IMR-90 (cell line): ENCODE results near the gene TINCR. TPM values are rescaled to one million over a fixed set of nuclear protein-coding genes. Genes with fewer than 3 reads are reported as not detected.

Experiments
- ATAC-seq: fragments of 200-7000 bp; cut with Tn5 transposase; 2 replicates; pipeline ENCODE4 v1.9.1; 2020; ENCODE audit warnings: low read depth, mild to moderate bottlenecking, moderate library complexity
- BruUV-seq: library from RNA; stranded (reverse); fragments of 400-500 nt; replicated peaks from 2 replicates; lab custom pipeline; 2021; lab: Mats Ljungman, UMichigan
- CTCF ChIA-PET: fragments of 300-600 bp; formaldehyde crosslinking; extraction: SDS; loops from one replicate; lab custom pipeline; 2021; ENCODE audit warnings: antibody characterized with exemption; lab: Yijun Ruan, JAX
- POLR2A ChIA-PET: fragments of 300-600 bp; sonication (Branson Sonifier 250); formaldehyde crosslinking; loops from one replicate; lab custom pipeline; 2022; ENCODE audit warnings: antibody characterized with exemption; ENCODE audit not compliant: unreplicated experiment; lab: Charles Lee
- DNase-seq: peaks from one replicate; pipeline ENCODE4 v3.0.0; 2013
- H2AFZ ChIP-seq: replicated peaks from 2 replicates; pipeline ENCODE3; 2013; ENCODE audit warnings: low read length, mild to moderate bottlenecking; ENCODE audit not compliant: poor library complexity
- H2AK5ac ChIP-seq: 2 replicates; pipeline ENCODE4 v1.6.1; 2013; ENCODE audit warnings: low read depth, low read length, inconsistent platforms
- H2AK9ac ChIP-seq: replicated peaks from 2 replicates; pipeline ENCODE3; 2013; ENCODE audit warnings: mild to moderate bottlenecking, low read depth, low read length, moderate library complexity; ENCODE audit not compliant: poor library complexity
- H2BK120ac ChIP-seq: 2 replicates; pipeline ENCODE4 v1.6.1; 2013; ENCODE audit warnings: low read depth, low read length, inconsistent platforms
- H2BK15ac ChIP-seq: 3 replicates; pipeline ENCODE4 v1.6.1; 2013; ENCODE audit warnings: low read depth, low read length, inconsistent platforms
- H2BK20ac ChIP-seq: 2 replicates; pipeline ENCODE4 v1.6.1; 2013; ENCODE audit warnings: low read depth, mild to moderate bottlenecking, inconsistent platforms, low read length, moderate library complexity
- H2BK5ac ChIP-seq: 2 replicates; pipeline ENCODE4 v1.6.1; 2013; ENCODE audit warnings: mild to moderate bottlenecking, low read depth, low read length, inconsistent platforms; ENCODE audit not compliant: poor library complexity, severe bottlenecking
- H3K14ac ChIP-seq: replicated peaks from 2 replicates; pipeline ENCODE4 v1.6.1; 2013; ENCODE audit warnings: low read depth, low read length, inconsistent platforms
- H3K18ac ChIP-seq: 2 replicates; pipeline ENCODE4 v1.6.1; 2013; ENCODE audit warnings: low read depth, low read length, control low read depth
- H3K23ac ChIP-seq: 2 replicates; pipeline ENCODE4 v1.6.1; 2013; ENCODE audit warnings: low read depth, low read length, inconsistent platforms
- H3K27ac ChIP-seq: 2 replicates; pipeline ENCODE4 v1.5.1; 2013; ENCODE audit warnings: mild to moderate bottlenecking, control low read depth, low read length; ENCODE audit not compliant: insufficient read depth
- H3K27me3 ChIP-seq: 2 replicates; pipeline ENCODE4 v1.6.1; 2013; ENCODE audit warnings: low read length; ENCODE audit not compliant: control insufficient read depth, insufficient read depth
- H3K36me3 ChIP-seq: 2 replicates; pipeline ENCODE4 v1.6.1; 2013; ENCODE audit warnings: low read length, mixed read lengths; ENCODE audit not compliant: control insufficient read depth, insufficient read depth
- H3K4ac ChIP-seq: 2 replicates; pipeline ENCODE4 v1.6.1; 2013; ENCODE audit warnings: low read depth, low read length, inconsistent platforms
- H3K4me1 ChIP-seq: 2 replicates; pipeline ENCODE4 v1.6.1; 2013; ENCODE audit warnings: low read length, mixed read lengths; ENCODE audit not compliant: control insufficient read depth, insufficient read depth
- H3K4me2 ChIP-seq: 2 replicates; pipeline ENCODE4 v1.6.1; 2013; ENCODE audit warnings: low read depth, mild to moderate bottlenecking, control low read depth, low read length, moderate library complexity
- H3K4me3 ChIP-seq: 2 replicates; pipeline ENCODE4 v1.5.1; 2013; ENCODE audit warnings: low read depth, mild to moderate bottlenecking, control low read depth, low read length, moderate library complexity; ENCODE audit not compliant: insufficient read depth
- H3K56ac ChIP-seq: 2 replicates; pipeline ENCODE4 v1.6.1; 2013; ENCODE audit warnings: low read length, inconsistent platforms; ENCODE audit not compliant: insufficient read depth; ENCODE audit errors: extremely low read depth
- H3K79me1 ChIP-seq, 2 experiments: 2 replicates each; pipeline ENCODE4 v1.6.1; 2013; ENCODE audit warnings: low read length in 2 of 2, inconsistent platforms in 1 of 2, low read depth in 1 of 2
- H3K9ac ChIP-seq: 2 replicates; pipeline ENCODE4 v1.6.1; 2013; ENCODE audit warnings: low read depth, low read length, control low read depth
- H3K9me1 ChIP-seq: 2 replicates; pipeline ENCODE4 v1.6.1; 2013; ENCODE audit warnings: low read length, inconsistent platforms; ENCODE audit not compliant: insufficient read depth
- H3K9me3 ChIP-seq: 2 replicates; pipeline ENCODE4 v1.6.1; 2013; ENCODE audit warnings: low read length; ENCODE audit not compliant: control insufficient read depth, insufficient read depth
- H4K20me1 ChIP-seq: 2 replicates; pipeline ENCODE4 v1.6.1; 2013; ENCODE audit warnings: low read length, inconsistent platforms; ENCODE audit not compliant: insufficient read depth
- H4K5ac ChIP-seq: 2 replicates; pipeline ENCODE4 v1.6.1; 2013; ENCODE audit warnings: mild to moderate bottlenecking, low read depth, low read length, control low read depth
- H4K8ac ChIP-seq, 2 experiments: 2 replicates each; pipeline ENCODE4 v1.6.1; 2013; ENCODE audit warnings: low read depth in 2 of 2, low read length in 2 of 2, control low read depth in 1 of 2, inconsistent platforms in 1 of 2
- H4K91ac ChIP-seq: 2 replicates; pipeline ENCODE4 v1.6.1; 2013; ENCODE audit warnings: low read depth, low read length, inconsistent platforms; ENCODE audit not compliant: insufficient read depth
- BHLHE40 ChIP-seq: fragments of 150-350 bp; IDR thresholded peaks from 2 replicates; pipeline ENCODE4 v1.6.1; 2016; ENCODE audit warnings: mild to moderate bottlenecking, low read depth, low read length
- CEBPB ChIP-seq: IDR thresholded peaks from 2 replicates; pipeline ENCODE4 v1.6.1; 2012; ENCODE audit warnings: low read depth, low read length, improper control_type of control experiment
- CHD1 ChIP-seq: IDR thresholded peaks from 2 replicates; pipeline ENCODE4 v1.6.1; 2012; ENCODE audit warnings: low read depth, low read length, improper control_type of control experiment
- FOS ChIP-seq: fragments of 150-350 bp; IDR thresholded peaks from 2 replicates; pipeline ENCODE4 v1.6.1; 2016; ENCODE audit warnings: low read depth, low read length
- MAFK ChIP-seq: IDR thresholded peaks from 2 replicates; pipeline ENCODE4 v1.6.1; 2012; ENCODE audit warnings: low read depth, low read length, improper control_type of control experiment
- MAZ ChIP-seq: IDR thresholded peaks from 2 replicates; pipeline ENCODE4 v1.6.1; 2012; ENCODE audit warnings: low read depth, mild to moderate bottlenecking, low read length, improper control_type of control experiment, moderate library complexity, borderline replicate concordance
- MXI1 ChIP-seq: IDR thresholded peaks from 2 replicates; pipeline ENCODE4 v1.6.1; 2012; ENCODE audit warnings: low read depth, mild to moderate bottlenecking, low read length, moderate library complexity, borderline replicate concordance
- NFE2L2 ChIP-seq: fragments of 150-350 bp; IDR thresholded peaks from 2 replicates; pipeline ENCODE4 v1.6.1; 2016; ENCODE audit warnings: low read depth, mild to moderate bottlenecking, low read length
- POLR2A ChIP-seq: IDR thresholded peaks from 2 replicates; pipeline ENCODE4 v1.6.1; 2012; ENCODE audit warnings: mild to moderate bottlenecking, low read depth, low read length
- RAD21 ChIP-seq: IDR thresholded peaks from 2 replicates; pipeline ENCODE4 v1.6.1; 2012; ENCODE audit warnings: low read length, improper control_type of control experiment
- RCOR1 ChIP-seq: IDR thresholded peaks from 2 replicates; pipeline ENCODE4 v1.6.1; 2012; ENCODE audit warnings: mild to moderate bottlenecking, low read length, improper control_type of control experiment; ENCODE audit not compliant: insufficient replicate concordance
- RFX5 ChIP-seq: IDR thresholded peaks from 2 replicates; pipeline ENCODE4 v1.8.0; 2012; ENCODE audit warnings: low read depth, mild to moderate bottlenecking, low read length, moderate library complexity
- SMC3 ChIP-seq: fragments of 150-350 bp; IDR thresholded peaks from 2 replicates; pipeline ENCODE4 v1.6.1; 2016; ENCODE audit warnings: low read depth, mild to moderate bottlenecking, antibody characterized with exemption, low read length, moderate library complexity
- WGBS, 2 experiments: methylation state at CpG; one replicate each; pipeline versions ENCODE4 v1.1.5 to v1.1.7; 2013; ENCODE audit warnings: missing lambda C conversion rate in 2 of 2; ENCODE audit not compliant: insufficient read length in 1 of 2; ENCODE audit errors: extremely low coverage in 2 of 2; 5-methylcytosine and 5-hydroxymethylcytosine counted together
- dilution Hi-C: fragments of 300-500 bp; cut with HindIII; formaldehyde crosslinking; loops from one replicate; pipeline ENCODE4 v1.14.3; 2018; ENCODE audit warnings: low sequenced_read_pairs; ENCODE audit not compliant: unreplicated experiment
- in situ Hi-C: fragments of 300-500 bp; cut with MboI; formaldehyde crosslinking; loops from 3 replicates; pipeline ENCODE4 v1.14.3; 2019; ENCODE audit warnings: low sequenced_read_pairs, inconsistent platforms, mixed read lengths
- intact Hi-C: fragments of 100-400 bp; cut with micrococcal nuclease; formaldehyde crosslinking; loops from 2 replicates; pipeline ENCODE4 v1.10.0; 2022
- polyA plus RNA-seq, 3 experiments: library from polyadenylated mRNA; depleted of rRNA; stranded (reverse); fragments of >200 nt; gene quantifications; 2 replicates each; pipeline ENCODE4 v1.2.3, GENCODE V29; 2012; ENCODE audit warnings: low replicate concordance in 1 of 3
- total RNA-seq: library from RNA; depleted of rRNA; stranded (reverse); fragments of >200 nt; gene quantifications from 2 replicates; pipeline ENCODE4 v1.2.3, GENCODE V29; 2012
- TF ChIP-seq, protein P1 (sequence below): conservative IDR thresholded peaks from 2 replicates; pipeline ENCODE4 v1.5.1; 2012; ENCODE audit warnings: mild to moderate bottlenecking, low read depth, low read length, improper control_type of control experiment
- TF ChIP-seq, protein P2 (sequence below): fragments of 150-350 bp; IDR thresholded peaks from 2 replicates; pipeline ENCODE4 v1.6.1; 2017; ENCODE audit warnings: mild to moderate bottlenecking, antibody characterized with exemption, low read length, low read depth
- TF ChIP-seq, protein P3 (sequence below): fragments of 150-350 bp; IDR thresholded peaks from 2 replicates; pipeline ENCODE4 v1.6.1; 2016; ENCODE audit warnings: low read depth, mild to moderate bottlenecking, low read length, moderate library complexity, borderline replicate concordance

TINCR gene
- total and polyA plus RNA-seq, 2 of the 4 experiments (the other 2 are of a cell fraction): 0.05 TPM; not detected in 1

DNA sequence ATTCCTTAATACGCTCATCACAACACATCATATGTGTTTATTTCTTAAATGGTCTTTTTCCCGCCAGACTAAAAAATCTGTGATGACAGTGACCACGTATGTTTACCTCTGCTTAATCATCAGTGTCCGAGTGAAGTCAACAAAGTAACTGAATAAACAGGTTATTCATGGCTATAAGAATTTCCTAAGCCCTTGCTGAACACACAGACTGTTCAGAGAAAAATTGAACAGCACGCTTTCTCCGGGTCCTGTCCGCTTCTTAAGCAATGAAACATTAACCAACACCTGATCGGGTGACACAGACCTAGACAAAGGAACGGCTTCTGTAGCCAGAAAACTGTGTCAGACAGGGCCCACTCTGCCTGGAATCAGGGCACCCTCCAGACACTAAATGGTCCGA is 40.5 kb upstream of the TINCR start:
- 86% methylated on average over 5 of the region's 10 CpGs; no CpG with 5 or more reads in 1 of the 2 experiments for WGBS, 2 experiments
- no peak overlapping the region for H3K18ac ChIP-seq
- no peak overlapping the region for H3K14ac ChIP-seq
- no peak overlapping the region for H4K8ac ChIP-seq
- DNase-seq (no peak), ATAC-seq (no peak)
- H3K27ac ChIP-seq: no peak overlapping the region
- ChIA-PET POLR2A (no interaction called here), CTCF (interaction anchor here (0.6 kb wide), 1 partner anchor 81 kb away, joined by 3 read pairs; no protein-coding TSS in a partner anchor)
- H3K79me1 ChIP-seq: peaks cover 24 to 49% of the 10 kb centered on the region in 2 experiments
- no peaks in the 10 kb centered on the region for H3K4me1 ChIP-seq
- H3K9ac ChIP-seq: no peak overlapping the region
- H4K5ac ChIP-seq: no peak overlapping the region
- H2BK5ac ChIP-seq: no peak overlapping the region
- H3K23ac ChIP-seq: no peak overlapping the region
- peaks cover 26% of the 10 kb centered on the region for H4K20me1 ChIP-seq
- no peak overlapping the region for H2AFZ ChIP-seq
- in situ Hi-C loops: no loop called here
- H3K56ac ChIP-seq: no peak overlapping the region
- TF ChIP-seq, protein P1, sequence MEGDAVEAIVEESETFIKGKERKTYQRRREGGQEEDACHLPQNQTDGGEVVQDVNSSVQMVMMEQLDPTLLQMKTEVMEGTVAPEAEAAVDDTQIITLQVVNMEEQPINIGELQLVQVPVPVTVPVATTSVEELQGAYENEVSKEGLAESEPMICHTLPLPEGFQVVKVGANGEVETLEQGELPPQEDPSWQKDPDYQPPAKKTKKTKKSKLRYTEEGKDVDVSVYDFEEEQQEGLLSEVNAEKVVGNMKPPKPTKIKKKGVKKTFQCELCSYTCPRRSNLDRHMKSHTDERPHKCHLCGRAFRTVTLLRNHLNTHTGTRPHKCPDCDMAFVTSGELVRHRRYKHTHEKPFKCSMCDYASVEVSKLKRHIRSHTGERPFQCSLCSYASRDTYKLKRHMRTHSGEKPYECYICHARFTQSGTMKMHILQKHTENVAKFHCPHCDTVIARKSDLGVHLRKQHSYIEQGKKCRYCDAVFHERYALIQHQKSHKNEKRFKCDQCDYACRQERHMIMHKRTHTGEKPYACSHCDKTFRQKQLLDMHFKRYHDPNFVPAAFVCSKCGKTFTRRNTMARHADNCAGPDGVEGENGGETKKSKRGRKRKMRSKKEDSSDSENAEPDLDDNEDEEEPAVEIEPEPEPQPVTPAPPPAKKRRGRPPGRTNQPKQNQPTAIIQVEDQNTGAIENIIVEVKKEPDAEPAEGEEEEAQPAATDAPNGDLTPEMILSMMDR: no peak
- TF ChIP-seq SMC3: no peak
- no peak for TF ChIP-seq NFE2L2
- TF ChIP-seq CHD1: no peak
- TF ChIP-seq FOS: no peak
- TF ChIP-seq, protein P2, sequence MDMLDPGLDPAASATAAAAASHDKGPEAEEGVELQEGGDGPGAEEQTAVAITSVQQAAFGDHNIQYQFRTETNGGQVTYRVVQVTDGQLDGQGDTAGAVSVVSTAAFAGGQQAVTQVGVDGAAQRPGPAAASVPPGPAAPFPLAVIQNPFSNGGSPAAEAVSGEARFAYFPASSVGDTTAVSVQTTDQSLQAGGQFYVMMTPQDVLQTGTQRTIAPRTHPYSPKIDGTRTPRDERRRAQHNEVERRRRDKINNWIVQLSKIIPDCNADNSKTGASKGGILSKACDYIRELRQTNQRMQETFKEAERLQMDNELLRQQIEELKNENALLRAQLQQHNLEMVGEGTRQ: no peak
- TF ChIP-seq MAZ: no peak
- TF ChIP-seq POLR2A: no peak
- no peak for TF ChIP-seq RAD21
- TF ChIP-seq RCOR1: no peak
- TF ChIP-seq BHLHE40: no peak
- TF ChIP-seq CEBPB: no peak
- no peak for TF ChIP-seq RFX5
- TF ChIP-seq, protein P3, sequence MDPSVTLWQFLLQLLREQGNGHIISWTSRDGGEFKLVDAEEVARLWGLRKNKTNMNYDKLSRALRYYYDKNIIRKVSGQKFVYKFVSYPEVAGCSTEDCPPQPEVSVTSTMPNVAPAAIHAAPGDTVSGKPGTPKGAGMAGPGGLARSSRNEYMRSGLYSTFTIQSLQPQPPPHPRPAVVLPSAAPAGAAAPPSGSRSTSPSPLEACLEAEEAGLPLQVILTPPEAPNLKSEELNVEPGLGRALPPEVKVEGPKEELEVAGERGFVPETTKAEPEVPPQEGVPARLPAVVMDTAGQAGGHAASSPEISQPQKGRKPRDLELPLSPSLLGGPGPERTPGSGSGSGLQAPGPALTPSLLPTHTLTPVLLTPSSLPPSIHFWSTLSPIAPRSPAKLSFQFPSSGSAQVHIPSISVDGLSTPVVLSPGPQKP: no peak
- TF ChIP-seq MAFK: no peak
- TF ChIP-seq MXI1: no peak
- H3K4ac ChIP-seq: no peak overlapping the region
- intact Hi-C loops: no loop called here
- no peak overlapping the region for H4K91ac ChIP-seq
- H3K9me1 ChIP-seq: 0 out of 2 replicates have a peak, but pooled peaks cover 3% of the 10 kb centered on the region
- H2BK15ac ChIP-seq: no peak overlapping the region
- peaks cover 60% of the 10 kb centered on the region for H3K36me3 ChIP-seq
- no TSS peak for BruUV-seq
- H3K4me2 ChIP-seq: no peak overlapping the region
- H3K9me3 ChIP-seq: no peaks in the 10 kb centered on the region
- dilution Hi-C loops: no loop called here
- no peak overlapping the region for H2BK120ac ChIP-seq
- no peak overlapping the region for H2AK5ac ChIP-seq
- no peak overlapping the region for H3K4me3 ChIP-seq
- H2AK9ac ChIP-seq: no peak overlapping the region
- no peak overlapping the region for H2BK20ac ChIP-seq
- no peaks in the 10 kb centered on the region for H3K27me3 ChIP-seq
